SW 1271 (cell line): ENCODE measurements around the gene PTOV1.
A peak's percentile ranks its signal among the peaks of the same experiment; 100 is the strongest.

Source experiments
- DNase-seq, 2 experiments: peaks; one replicate each; lab custom pipeline; 2025; lab: John Stamatoyannopoulos, UW

PTOV1 gene

DNA sequence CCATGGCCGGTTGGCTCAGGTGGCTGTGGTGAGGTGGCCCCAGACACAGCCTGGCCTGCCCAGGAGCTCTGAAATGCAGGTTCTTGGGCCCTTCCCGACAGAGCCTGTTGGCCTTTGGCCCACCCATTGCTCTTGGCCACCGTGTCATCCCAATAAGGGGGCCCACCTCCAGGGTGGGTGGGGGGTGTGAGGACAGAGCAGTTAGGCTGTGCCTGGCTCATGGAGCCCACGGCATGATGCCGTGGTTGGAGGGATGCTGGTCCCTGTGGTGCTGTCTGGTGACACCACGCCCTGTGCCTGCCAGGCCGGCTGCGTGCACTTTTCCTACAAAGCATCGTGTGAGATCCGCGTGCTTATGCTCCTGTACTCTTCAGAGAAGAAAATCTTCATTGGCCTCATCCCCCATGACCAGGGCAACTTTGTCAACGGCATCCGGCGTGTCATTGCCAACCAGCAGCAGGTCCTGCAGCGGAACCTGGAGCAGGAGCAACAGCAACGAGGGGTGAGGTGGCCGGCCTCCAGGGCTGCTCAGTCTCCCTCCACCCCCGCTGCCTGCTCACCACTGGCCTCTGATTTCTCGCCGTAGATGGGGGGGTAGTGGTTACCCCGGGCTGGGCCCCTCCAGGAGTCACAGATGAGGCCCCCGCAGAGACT is 8.8 kb downstream of the PTOV1 start:
- DNase-seq = no peak

DNA sequence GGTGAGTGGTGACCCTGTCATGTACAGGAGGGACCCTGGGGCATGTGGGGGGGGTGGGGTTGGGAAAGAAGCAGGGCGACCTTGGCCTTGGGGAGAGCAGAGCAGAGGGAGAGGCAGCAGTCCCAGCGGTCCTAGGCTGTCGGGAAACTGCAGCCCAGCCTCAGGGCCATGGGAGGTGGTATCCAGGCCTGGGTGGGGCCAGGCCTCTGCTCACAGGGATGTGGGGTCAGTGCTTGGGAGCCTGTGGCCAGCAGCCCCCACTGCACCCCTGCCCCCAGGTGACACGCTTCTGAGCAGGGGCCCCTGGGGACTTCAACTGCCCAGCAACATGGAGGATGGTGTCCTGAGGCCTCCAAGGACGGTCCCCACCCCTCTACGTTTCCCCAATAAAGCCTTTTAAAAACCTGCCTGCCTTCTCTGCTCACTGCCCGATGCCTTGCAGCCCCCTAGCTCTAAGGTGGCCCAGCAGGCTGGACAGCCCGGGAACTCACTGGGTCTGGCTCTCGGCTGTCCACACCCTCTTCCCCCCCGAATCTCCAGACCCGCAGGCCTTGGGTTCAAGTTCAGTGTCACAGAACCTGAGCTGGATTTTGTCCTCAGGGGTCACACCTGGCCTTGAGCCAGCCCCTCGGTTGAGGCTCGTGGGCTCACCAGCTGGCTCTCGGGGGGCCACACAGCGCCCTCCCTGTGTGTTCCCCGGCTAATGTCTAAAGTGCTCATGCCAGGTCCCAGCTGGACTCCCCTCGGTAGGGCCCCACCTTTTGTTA is 9.6 kb downstream of the PTOV1 start:
- DNase-seq = no peak

DNA sequence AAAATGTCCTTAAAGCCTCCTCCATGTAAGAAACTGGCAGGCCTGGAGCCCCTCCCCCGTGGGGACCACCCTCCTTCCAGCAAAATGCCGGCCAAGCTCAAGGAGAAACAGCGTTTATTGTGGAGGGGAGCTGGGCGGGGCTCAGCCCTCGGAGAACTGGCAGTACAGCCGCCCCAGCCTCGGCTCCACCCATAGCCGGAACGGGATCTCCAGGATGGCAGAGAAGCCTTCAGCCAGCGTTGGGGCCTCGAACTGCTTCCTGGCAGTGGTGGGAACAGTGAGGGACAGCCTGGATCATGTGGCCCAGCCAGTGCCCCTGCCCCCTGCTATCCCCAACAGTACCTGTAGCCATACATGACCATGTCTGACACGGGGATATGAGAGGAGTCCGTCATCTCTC is 10.1 kb downstream of the PTOV1 start:
- no peak for DNase-seq

GRCh38 chr19:49861541-49862378 is 10.8 kb downstream of the PTOV1 start:
- DNase-seq = no peak

- DNase-seq = no peak
Measured at GRCh38 chr19:49862391-49863253, 11.7 kb downstream of the PTOV1 start.

GRCh38 chr19:49863254-49863934 is 12.4 kb downstream of the PTOV1 start:
- no peak for DNase-seq

DNA sequence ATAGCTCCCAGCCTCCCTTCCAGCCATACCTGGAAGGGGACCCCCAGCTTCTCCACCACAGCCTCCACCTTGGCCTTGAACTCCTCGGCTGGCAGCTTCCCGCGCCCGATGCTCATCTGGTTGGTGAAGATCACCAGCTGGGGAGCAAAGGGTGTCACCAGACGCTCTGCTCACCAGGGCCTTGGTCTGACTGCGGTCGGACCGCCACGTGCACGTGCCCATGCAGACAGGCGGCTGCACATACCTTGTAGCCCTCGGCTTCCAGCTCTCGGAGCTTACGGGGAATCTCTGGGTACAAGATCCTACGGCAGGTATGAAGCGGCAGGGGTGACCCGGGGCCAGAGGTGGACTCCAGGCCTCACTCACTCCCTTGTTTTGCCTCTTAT is 13.0 kb downstream of the PTOV1 start:
- DNase-seq = no peak

GRCh38 chr19:49864890-49865289 is 13.9 kb downstream of the PTOV1 start:
- no peak for DNase-seq

- peak; percentile 87 for DNase-seq
Measured at GRCh38 chr19:49866933-49867782, 16.2 kb downstream of the PTOV1 start, which contains the start of gene PNKP. PNKP (minus strand) TSS chr19:49867576; CDS start chr19:49867204, 372 bp downstream.

DNA sequence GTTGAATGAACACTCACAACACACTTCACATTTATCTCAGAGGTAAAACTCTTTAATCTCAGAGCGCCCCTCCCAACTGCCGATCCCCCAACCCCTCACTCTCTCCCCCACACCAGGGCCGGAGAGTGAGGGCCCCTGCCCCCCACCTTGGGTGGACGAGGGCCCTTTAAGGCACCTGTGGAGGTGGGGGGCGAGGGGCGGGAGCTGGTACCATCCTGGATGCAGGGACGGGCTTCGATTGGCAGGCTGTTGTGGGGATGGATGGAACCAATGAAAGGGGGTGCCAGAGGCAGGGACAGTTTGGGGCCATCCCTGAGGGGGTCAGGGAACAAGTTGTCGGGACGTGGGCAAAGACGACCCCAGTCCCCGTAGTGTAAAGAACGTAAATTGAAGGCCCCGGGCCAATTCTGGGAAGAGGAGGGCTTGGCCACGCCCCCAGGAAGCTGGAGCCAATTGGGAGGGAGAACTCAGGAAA is 18.1 kb downstream of the PTOV1 start:
- no peak for DNase-seq

DNA sequence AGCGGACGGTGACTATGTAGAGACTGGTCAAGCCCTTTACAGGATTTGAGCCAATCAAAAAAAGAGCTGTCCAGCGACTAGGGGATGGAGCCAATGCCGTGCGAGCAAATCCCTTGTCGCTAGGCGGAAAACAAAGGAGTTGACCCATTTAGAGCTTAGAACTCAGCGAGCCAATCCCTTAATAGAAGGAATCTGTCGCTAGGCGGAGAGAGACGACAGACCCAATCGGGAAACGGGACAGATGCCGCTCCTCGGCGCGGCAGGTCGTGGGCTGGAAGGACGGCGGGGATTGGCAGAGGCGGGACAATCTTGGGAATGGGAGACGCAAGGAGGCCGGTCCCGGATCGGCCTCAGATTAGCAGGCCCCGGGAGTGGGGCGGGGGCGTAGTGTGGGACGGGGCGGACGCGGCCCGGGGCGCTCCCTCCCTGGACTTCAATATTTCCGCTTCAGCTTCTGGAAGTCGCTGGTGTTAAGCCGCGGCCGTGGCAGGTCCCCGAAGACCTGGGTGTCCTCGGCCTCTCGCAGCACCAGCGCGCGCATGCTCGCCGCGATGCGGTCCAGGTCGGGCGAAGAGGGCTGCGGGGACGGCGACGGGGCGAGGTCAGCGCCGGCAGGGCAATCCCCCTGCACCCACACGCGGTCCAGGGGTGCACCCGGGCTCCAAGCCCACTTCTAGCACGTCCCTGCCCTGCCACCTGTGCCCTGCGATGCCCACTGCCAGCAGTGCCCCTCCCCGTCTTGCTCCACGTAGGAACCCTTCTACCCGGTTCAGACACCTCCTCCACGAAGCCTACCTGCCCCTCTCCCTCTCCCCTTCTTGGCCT is 18.7 kb downstream of the PTOV1 start:
- peak; percentile 98 for DNase-seq

DNA sequence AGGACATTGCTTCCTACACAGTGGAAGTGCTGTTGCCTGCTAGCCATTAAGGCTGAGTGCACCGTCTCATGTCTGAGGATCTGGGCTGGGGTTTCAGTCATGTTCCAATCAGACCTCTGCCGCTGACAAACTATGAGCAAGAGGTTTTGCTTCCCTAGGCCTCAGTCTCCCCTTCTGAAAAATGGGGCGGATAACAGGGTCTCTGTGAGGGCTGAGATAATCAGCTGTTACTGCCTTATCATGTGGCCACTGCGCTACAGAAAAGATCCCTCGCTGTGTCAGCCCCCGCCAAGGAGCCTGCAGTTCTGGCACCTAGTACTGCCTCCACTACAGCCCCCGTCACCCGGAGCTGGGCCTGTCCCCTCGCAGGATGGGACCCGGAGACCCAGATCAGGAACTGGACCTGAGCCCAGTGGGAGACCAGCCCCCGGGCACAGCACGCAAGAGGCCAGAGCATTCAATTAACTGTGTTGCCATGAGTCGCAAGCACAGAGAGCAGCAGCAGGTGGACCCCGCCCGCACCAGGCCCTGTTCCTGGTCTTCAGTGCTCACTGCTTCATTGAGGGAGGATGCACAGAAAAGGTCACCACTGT is 19.4 kb downstream of the PTOV1 start:
- DNase-seq = no peak

DNA sequence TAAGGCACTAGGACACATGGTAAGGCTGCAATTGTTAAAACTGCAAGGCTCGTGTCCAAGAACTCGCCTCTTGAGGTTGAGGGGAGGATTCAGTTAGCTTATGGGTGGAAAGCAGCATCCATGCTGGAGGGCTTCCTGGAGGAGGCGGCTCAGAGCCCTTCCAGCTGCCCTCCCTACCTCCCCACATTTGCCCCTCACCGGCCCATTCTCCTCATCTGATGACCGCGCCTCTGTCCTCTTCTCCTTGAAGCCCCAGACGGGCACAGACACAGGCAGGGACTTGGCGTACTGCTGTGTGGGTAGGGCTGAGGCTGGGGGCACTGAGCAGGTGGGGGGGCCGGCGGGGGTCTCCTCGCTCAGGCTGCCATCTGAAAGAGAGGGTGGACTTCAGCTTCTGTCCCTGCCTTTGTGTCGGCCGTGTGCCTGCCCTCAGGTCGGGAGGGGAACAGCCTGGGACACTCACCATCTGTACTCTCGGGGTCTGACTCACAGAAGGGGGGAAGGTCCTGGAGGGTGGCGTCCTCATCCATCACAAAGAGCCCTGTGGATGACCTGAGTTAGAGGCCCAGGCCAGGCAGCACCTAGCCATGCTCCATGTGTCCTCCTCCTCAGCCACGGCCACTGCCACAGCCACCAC is 20.5 kb downstream of the PTOV1 start:
- no peak for DNase-seq

GRCh38 chr19:49872245-49873128 is 21.5 kb downstream of the PTOV1 start:
- no peak for DNase-seq

GRCh38 chr19:49873129-49873521 is 22.2 kb downstream of the PTOV1 start:
- DNase-seq = no peak

DNA sequence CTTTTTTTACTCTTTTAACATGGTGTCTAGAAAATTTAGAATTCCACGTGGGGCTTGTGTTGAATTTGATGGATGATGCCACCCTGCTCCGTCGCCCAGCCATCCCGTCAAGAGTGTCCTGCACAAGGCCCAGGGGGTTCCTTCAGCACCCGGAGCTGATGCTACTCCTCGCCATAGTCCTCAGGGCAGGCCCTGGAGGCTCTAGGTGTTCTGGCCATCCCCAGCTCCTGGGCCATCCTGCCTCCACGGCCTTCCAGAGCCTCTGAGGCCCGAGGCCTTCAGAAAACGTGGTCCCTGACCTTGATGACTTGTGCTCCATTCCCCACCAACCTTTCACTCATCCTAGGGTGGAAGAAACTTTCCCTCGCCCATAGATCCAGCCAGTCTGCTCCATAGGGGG is 22.9 kb downstream of the PTOV1 start:
- DNase-seq = no peak

DNA sequence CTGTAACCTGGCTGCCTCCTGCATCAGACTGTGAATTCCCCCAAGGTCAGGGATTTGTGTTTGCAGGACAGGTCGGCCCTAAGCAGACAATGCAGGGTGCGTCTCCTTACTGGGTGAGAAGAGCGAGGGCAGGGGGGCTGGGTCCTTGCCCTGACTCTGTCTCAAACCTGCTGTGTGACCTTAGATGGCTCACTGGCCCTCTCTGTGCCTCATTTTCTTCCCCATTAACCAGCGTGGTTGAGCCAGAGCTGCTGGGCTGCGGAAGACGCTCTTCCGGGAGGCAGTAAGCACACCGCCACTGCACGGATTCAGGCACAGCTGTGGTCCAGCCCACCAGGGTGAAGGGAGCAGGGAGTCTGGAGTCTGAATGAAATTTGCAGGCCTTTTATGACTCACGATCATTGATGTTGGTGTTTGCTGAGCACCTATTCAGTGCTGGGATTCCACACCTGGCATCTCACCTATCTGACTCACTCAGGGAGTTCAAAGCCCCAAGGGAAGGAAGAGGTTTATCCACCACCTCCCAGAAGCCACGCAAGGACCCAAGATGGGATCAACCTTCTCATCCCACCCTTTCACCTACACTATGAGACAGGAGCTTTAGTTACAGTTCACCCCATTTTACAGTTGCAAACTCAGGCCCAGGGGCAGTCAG is 23.7 kb downstream of the PTOV1 start:
- no peak for DNase-seq
